HG03354 (cell line): Measurements from ENCODE around the gene OSBPL5.
"Not testable (repeated sequence)": the region's sequence is repeated elsewhere in the genome, so short reads cannot be mapped to it uniquely, and the experiment has no call there.

ENCODE experiments used
- ATAC-seq: cut with Tn5 transposase; IDR thresholded peaks from one replicate; pipeline ENCODE4 v1.9.1; 2021; ENCODE audit warnings: mild to moderate bottlenecking; ENCODE audit not compliant: unreplicated experiment, poor library complexity, severe bottlenecking

The OSBPL5 gene

GRCh38 chr11:3090096-3090901 is 74.8 kb downstream of the OSBPL5 start:
- ATAC-seq = no peak

GRCh38 chr11:3089236-3090061 is 75.7 kb downstream of the OSBPL5 start:
- no peak for ATAC-seq

GRCh38 chr11:3088806-3089205 is 76.3 kb downstream of the OSBPL5 start:
- ATAC-seq = no peak

GRCh38 chr11:3087821-3088800 is 77.0 kb downstream of the OSBPL5 start:
- ATAC-seq = no peak

- ATAC-seq = no peak
Measured at GRCh38 chr11:3087373-3087772, 77.7 kb downstream of the OSBPL5 start.

- no peak for ATAC-seq
Measured at GRCh38 chr11:3086671-3087150, 78.4 kb downstream of the OSBPL5 start.

GRCh38 chr11:3086114-3086513 is 79.0 kb downstream of the OSBPL5 start:
- no peak for ATAC-seq

- ATAC-seq = no peak
Measured at GRCh38 chr11:3085052-3085451, 80.1 kb downstream of the OSBPL5 start.

GRCh38 chr11:3083321-3083720 is 81.8 kb downstream of the OSBPL5 start:
- ATAC-seq = no peak

GRCh38 chr11:3081386-3081751 is 83.7 kb downstream of the OSBPL5 start:
- ATAC-seq = no peak

GRCh38 chr11:3080733-3081385 is 84.3 kb downstream of the OSBPL5 start:
- ATAC-seq = no peak

GRCh38 chr11:3080104-3080503 is 85.0 kb downstream of the OSBPL5 start:
- no peak for ATAC-seq

- ATAC-seq = no peak
Measured at GRCh38 chr11:3077846-3078440, 87.2 kb downstream of the OSBPL5 start.

GRCh38 chr11:3077189-3077836 is 87.8 kb downstream of the OSBPL5 start:
- no peak for ATAC-seq

- no peak for ATAC-seq
Measured at GRCh38 chr11:3074912-3075589, 90.1 kb downstream of the OSBPL5 start.

- ATAC-seq = no peak
Measured at GRCh38 chr11:3073029-3073435, 92.1 kb downstream of the OSBPL5 start.

GRCh38 chr11:3069425-3069824 is 95.7 kb downstream of the OSBPL5 start:
- ATAC-seq = no peak

- not testable (repeated sequence) for ATAC-seq
Measured at GRCh38 chr11:3066308-3066707, 98.8 kb downstream of the OSBPL5 start.
